Hypothalamus (tissue), 51 donors: ENCODE results near the gene CPNE9.

Experiments
- DNase-seq, 51 donors: peaks; one replicate each; lab custom pipeline; 2025; lab: John Stamatoyannopoulos, UW

Gene CPNE9, protein sequence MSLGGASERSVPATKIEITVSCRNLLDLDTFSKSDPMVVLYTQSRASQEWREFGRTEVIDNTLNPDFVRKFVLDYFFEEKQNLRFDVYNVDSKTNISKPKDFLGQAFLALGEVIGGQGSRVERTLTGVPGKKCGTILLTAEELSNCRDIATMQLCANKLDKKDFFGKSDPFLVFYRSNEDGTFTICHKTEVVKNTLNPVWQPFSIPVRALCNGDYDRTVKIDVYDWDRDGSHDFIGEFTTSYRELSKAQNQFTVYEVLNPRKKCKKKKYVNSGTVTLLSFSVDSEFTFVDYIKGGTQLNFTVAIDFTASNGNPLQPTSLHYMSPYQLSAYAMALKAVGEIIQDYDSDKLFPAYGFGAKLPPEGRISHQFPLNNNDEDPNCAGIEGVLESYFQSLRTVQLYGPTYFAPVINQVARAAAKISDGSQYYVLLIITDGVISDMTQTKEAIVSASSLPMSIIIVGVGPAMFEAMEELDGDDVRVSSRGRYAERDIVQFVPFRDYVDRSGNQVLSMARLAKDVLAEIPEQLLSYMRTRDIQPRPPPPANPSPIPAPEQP

DNA sequence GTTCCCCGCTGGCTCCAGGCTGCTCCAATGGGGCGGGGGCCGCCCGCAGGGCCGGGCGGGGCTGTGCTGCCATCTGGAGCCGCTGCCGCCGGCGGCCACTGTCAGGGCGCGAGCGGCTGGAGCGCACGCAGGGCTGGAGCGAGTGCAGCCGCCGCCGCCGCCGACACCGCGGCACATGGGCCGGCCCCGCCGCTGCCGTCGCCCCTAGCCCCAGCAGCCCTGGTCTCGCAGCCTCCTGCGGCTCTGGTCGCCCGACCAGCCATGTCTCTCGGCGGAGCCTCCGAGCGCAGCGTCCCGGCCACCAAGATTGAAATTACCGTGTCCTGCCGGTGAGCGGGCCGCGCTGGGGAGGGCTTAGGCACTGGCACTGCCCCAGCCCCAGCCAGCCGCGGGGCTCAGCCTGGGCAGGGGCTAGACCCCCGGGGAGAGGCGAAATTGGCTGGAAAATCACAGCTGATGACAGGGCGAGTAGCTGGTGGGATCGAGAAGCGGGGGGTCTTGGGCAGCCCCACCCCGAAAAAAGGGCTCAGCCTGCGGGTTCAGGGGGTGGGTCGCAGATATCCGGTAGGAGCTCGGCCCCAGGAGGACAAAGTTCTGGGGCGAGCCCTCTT, at the start of gene CPNE9:
Gene CPNE9, plus strand, starts transcription at position 98 of the 611 bp plus-strand sequence. Its CDS starts 164 bp downstream, at position 262.
- peak in 1 of 51 donors; percentile 19 for DNase-seq

DNA sequence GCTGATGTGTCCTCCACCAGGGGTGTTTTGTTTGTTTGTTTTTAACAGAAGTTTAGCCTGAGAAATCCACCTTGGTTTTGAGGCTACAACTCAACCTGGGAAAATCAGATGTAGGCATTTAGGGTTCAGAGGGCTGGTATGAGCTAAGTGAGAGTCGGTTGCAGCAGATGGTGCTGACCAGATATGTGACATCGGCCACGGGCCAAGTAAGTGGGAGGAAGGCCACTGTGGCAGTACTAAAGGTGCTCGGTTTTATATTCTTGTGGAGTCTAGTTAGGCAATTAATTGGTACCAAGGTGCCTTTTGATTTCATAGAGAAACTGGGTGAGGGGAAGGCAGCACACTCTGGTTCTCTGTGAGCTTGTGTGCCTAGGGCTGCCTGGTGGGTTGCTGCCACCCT, 43.8 kb upstream of the CPNE9 start:
- no peak for DNase-seq

DNA sequence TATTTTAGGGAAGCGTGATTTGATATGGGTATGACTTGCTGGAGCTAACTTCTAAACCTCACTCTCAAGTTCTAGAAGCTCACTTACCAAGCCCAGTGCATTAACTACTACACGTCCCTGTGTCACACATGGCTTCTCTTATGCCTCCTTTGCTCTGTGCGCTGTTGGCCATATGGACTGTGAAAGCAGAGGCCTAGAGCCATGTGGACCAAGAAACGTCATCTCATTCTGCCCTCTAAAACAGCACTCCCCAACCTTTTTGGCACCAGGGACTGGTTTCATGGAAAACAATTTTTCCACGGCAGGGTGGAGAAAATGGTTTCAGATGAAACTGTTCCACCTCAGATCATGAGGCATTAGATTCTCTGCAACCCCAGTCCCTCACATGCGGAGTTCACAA, 42.7 kb upstream of the CPNE9 start:
- DNase-seq, result no peak

DNA sequence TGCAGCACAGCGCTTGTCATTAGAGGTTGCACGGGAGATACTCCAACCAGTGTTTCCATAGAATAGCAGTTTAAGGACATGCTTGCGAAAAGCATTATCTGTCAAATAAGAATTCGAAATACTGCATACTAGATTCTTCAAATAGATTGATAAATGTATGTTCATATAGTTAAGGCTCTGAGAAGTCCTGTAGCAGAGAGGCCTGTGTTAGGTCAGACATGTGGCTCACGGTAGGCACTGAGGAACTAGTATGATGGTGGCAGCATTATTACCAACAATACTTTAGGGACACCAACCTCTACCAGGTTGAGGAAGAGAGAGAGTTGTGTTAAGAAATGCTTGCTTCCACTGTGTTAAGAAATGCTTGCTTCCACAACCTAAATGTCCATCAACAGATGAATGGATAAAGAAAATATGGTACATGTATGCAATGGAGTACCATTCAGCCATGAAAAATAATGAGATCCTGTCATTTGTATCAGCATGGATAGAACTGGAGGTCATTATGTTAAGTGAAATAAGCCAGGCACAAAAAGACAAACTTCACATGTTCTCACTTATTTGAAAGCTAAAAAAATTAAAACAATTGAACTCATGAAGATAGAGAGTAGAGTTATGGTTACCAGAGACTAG, 39.4 kb upstream of the CPNE9 start:
- DNase-seq, result no peak

DNA sequence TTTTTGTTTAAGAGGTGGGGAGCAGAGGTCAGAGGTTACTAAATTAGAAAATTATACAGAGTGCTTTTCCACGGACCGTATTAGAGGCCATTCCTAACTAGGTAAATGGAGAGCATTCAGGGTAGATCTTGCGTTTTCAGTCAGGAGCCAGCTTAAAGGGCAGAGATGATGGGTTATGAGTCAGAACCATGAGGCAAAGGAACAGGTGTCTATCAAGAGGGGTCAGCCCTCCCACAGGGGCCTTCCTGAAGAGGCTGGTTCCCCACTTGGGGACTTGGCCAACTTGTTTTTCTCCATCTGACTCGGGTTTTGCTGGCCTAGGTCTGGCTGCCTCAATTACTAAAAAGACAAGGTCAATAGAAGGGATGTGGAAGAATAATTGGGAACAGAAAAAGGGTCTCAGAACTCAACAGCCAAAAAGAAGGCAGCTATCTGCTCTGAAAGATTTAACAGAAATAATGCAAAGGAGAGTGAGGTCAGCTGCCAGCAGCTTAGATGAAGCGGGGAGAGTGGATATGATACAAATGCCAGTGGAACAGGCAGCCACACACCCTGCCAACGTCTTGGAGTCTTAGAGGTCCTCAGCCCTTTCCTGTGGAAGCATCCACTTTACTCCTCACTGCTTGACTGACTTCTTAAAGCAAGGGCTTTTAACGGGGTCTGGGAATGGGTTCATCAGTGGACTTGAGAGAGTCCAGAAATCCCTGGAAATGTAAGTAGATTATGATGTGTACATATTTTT, 36.8 kb upstream of the CPNE9 start:
- no peak for DNase-seq

DNA sequence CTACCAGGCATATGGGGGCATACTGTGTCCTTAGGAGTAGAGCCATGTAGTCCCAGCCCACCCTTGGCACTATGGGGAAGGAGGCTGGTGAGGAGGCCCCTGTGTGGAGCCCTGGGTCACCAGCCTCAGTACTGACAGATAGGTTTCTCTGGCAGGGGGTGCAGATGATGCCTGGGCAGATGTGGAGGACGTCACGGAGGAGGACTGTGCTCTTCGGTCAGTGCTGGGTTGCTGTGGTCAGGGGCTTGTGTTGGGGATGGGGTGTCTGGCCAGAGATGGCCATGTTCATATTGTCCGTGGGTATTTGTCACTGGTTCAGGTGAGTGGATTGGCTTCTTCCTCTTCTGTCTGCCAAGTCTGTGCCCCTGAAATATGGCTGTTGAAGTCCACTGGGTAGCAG, 34.4 kb upstream of the CPNE9 start:
- DNase-seq, result no peak

DNA sequence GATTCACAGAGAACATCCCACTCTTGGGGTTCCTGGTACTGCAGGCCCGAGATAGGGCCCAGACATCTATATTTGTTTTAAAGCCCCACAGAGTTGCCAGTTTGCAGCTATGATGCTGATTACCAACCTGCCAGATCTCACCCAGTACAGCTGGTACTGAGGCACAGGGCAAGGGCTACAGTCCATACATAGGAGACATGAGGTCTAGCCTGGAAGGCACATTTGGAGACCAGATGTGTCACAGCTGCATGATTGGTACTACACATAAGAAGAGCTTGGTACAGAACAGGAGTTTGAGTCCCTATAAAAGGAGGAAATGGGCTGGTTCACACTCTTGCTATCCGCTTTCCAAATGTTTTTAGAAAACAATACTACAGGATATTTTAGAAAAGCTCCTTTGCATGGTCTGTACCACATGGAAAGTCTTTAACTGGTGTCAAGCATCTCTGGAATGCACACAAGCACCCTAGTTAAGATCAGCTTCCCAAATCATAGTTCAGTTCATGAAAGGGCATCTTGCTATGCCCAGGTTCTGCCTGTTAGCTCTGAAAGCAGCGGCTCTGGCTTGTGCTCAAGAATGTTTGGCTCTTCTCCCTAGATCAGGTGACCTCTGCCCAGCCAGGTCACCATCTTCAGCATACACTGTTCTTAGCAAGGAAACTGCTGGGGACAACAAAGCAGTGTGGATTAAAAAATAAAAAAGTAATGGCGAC, 33.8 kb upstream of the CPNE9 start:
- no peak for DNase-seq

DNA sequence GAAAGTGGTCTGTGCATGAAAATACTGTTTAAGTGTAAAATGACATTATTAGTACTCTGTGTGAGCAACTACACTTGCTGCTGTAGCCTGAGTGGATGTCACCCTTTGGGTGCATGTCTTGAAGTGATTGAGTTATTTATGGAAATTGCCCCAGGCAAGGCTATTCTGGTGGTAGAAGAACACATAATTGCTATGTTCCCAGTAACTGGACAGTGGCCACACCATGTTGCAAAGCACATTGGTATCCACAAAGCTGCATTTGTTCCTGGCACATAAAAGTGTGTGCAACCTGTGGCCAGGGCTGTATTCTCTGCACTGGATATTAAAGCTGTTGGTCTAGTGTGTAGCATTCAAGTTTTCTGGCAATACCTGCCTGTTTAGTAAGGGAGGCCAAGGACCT, 30.6 kb upstream of the CPNE9 start:
- DNase-seq, result no peak

DNA sequence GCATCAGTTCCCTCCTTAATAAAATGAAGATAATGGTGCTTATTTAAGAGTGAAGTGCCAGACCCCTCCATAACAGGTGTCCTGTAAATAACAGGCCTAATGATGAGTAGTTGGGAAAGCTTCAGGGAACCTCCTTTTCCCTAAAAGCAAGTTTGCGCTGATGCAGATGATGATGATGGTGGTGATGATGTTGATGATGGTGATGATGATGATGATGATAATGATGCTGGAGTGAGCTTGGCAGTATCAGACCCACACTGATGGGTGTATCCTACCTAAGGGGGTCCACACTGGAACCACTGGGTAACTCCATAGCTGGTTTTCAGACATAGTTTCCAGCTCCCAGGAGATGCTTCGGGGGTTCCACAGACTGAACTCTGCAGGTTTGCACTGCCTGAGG, 29.9 kb upstream of the CPNE9 start:
- DNase-seq, result no peak

DNA sequence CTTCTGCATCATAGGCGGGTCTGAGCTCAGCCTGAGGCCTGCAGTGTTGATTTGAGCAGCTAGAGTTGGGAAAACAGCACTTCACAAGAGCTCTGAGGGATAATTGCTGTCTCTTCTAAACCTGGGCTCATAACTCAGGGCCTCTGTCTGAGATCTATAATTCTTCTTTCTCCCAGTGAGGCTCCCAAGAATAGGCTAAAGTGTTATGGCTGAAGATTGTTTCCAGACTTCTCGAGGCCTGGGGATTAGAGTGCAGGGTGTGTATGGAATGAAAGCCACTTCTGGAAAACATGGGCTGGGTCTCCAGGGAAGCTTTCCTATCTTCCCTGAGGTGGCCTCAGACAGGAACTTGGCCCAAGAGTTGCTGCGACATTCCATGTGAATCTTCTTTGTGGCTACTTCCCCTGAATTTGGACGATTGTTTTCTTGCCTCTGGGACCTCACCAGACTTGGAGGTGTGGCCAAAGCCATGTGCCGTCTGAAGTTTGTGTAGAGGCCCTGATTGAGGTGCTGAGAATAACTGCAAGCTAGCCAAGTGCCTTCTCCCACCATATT, 27.8 kb upstream of the CPNE9 start:
- DNase-seq, result no peak

DNA sequence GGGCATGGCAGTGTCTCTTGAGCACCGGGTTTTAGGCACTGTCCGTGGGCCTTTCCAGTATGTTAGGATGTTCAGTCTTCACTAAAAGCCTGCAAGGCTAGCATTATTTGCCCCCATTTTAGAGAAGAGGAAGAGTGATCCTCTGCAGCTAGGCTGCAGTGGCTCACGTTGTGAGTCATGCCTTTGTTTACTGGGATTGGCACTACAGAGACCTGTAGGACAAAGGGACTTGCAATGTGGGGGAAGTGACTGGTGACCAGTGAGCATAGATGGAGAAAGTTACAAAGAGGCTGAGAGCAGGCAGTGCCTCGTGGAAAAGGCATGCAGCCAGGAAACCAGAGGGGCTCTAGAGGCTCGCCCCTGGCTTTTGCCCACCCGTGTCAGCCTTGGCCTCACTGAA, 26.8 kb upstream of the CPNE9 start:
- DNase-seq, result peak in 1 of 51 donors; percentile 19

DNA sequence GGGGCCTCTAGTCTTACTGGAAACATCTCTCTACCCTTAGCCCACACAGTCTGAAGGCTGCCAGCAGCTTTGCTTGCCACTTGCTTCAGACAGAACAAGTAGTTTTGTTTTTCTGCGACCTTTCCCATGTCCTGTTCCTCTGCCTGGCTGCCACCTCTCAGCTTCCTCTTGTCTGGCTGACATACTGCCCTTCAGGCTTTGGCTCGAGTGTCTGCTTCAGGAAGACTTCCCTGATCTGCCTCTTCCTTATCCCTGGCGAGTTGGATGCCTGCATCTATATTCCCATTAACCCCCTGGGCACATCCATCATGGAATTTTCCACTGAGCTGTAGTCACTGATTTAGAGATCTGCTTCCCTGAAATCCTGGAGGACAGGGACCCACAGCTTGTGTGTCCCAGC, 25.1 kb upstream of the CPNE9 start:
- DNase-seq, result peak in 5 of 51 donors; percentile 9 to 33 (median 14)

DNA sequence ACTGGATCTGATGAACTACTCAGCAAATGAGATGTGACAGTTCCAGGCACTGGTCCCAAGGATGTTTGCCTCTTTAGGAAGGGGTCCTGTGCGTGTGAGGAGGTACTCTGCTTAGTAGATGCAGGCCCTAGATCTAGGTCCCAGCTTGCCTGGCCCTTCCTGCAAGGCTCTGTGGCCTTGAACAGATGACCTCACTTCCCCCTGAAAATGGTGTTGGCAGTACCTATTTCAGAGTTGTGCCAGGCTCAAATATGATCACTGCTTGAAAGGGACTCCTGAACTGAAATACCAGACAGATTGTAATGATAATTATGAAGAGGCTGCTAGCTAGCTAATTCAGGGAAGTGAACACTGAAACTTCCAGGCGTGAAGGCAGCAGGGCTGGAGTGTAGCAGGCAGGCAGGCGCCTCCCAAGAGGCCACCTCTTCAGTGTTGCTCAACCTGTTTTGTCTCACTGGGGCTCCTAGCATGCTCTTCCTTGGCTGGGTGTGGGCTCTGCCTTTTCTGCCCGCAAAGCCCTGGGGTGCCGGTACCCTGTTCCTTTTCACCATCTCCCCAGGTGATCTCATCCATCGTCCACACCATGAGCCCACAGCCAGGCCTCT, 24.1 kb upstream of the CPNE9 start:
- no peak for DNase-seq

DNA sequence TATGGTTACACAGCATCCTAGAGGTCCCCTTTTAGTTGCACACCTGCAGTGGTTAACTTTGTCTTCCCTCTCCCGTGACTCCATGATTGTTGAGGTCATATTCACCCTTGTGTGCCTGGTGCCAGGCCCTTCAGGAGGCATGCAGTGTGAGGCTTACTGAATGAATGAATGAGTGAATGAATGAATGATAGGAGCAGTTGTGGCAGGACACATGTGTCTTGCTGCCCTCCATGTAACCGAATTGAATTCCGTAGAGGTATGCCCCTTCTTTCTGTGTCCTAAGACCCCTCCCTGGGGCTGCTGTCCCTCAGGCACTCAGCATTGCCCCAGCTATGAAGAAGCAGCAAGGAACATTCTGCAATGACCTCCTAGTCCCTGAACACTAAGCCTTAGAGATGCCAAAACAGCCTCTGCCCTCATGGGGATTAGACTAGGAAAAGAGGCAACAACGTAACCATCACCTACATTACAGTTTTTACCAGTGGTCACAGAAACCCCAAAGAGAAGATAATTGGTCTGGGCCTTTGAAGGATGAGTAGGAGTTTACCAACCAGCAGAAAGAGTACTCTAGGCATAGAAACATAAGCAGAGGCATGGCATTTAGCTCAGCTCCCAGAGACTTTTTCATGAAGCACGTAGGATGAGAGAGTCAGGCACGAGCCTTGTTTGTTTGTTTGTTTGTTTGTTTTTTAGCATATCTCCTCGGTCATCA, 22.5 kb upstream of the CPNE9 start:
- DNase-seq, result no peak

DNA sequence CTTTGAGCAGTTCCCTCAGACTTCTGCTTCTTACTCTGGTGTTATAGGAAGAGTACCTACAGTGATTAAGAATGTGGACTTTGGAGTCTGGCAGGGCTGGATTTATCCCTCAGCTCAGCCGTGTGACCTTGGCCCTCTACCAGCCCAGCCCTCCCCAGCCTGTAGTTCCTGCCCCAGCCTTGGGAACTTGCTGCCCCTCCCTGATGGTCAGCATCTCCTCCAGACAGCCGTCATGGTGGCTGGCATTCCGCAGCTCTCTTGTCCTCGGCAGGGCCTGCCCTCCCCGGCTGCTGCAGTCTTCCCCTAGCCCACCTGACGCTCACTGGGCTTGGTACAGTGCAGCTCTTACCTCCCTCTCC, 21.9 kb upstream of the CPNE9 start:
- DNase-seq, result no peak

DNA sequence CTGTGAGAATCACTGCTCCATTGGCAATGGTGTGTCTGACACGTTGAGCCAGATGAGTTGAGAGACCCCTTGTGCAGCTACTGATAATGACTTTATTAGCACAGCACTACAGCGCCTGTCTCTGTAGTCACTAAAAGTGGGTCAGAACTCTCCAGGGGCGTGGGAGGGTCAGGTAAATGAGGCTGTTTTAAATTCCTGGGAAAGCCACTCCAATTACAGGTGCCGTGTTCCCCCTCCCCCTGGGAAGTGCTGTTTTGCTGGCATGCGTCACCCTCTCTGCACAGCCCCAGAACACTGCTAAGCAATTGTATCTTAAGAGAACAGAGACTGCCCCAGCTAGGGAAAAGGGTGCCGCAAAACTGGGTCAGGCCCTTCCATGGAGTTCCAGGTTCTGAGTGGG, 21.5 kb upstream of the CPNE9 start:
- DNase-seq, result peak in 5 of 51 donors; percentile 9 to 31 (median 26)

DNA sequence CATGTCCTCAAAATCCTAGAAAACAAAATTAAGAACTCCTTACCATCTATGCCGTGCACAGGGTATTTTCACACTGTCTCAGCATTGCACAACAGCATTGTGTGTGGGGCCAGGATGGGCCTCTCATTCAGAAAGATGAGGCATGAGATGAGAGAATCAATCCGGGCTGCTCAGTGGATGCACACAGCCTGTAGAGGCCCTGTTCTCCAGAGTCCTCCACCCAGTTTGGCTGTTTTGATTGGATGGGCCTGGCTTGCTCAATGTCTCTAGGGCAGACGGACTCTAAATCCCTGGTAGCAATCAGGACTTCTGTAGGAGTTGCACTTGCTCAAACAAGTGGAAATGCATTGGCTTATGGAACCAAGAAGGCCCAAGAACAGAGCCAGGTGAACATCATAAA, 20.2 kb upstream of the CPNE9 start:
- DNase-seq, result no peak

DNA sequence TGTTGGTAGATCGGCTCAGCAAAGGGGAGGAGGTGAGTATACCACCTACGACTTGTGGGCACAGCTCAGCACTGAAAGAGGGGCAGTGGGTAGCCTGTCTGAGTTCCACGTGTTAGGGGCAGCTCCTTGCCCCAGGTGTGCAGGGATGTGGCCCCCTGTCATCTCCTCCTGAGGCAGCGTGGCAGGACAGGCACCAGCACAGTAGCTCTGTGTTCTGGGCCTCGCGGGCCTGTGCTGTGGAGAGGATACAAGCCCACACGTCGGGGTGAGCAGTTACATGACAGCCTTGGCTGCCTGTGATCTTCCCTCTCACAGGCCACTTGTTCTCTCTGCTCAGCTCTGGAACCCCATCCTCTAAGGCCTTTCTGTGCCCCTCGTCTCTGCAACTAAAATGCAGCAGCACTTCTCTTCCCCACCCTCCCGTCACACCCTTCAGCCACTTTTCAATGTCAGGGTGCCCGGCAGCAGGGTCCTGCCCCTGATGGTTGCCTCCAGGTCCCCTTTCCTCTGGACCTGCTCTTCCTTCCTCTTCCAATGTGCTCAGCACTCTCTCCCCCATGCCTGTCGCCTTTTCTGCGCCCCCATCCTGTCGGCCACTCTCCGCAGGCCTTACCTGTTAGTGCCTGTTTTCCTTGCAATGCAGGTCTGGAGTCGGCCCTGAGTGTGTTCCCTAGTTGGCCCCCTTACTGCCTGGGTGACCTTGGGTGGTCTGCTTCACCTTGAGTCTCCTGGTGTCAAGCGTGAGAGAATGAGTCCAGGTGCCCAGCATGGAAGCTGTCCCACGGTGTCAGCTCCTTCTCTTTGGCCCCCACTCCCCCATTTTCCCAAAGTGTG, 18.2 kb upstream of the CPNE9 start:
- no peak for DNase-seq
